ENCODE measurements around the gene HDGF. TPM values are rescaled to one million over a fixed set of nuclear protein-coding genes. Genes with fewer than 3 reads are reported as not detected.

HDGF gene
- total and polyA plus RNA-seq, 9 of the 15 experiments (the other 6 are each of a cell fraction or from before 2014, with no cell fraction given) = 38.8 to 601 (median 400) TPM

GRCh38 chr1:156728599-156729462 is 22.6 kb downstream of the HDGF start, which contains the start of gene ISG20L2 (continued):
- TF ChIP-seq ZNF407 (IDR thresholded peaks at IDR 0.05; ENCODE audit: low read depth) (no peak), HINFP (tag; conservative IDR thresholded peaks at IDR 0.05; ENCODE audit: low read depth) (no peak), FOXP1 (CRISPR knock-in tag; IDR thresholded peaks at IDR 0.05) (peak; percentile 70; the same call in 1 of the 2 replicates), ZNF184 (CRISPR knock-in tag; IDR thresholded peaks at IDR 0.05) (no peak), ZNF224 (CRISPR knock-in tag; IDR thresholded peaks at IDR 0.05) (no peak), TGIF2 (CRISPR knock-in tag; IDR thresholded peaks at IDR 0.05) (no peak), NR4A1 (CRISPR knock-in tag; IDR thresholded peaks at IDR 0.05) (no peak), NR4A1 (tag; IDR thresholded peaks at IDR 0.05) (no peak), TCF15 (CRISPR knock-in tag; IDR thresholded peaks at IDR 0.05) (no peak; the same call in 1 of the 2 replicates)

Measured in K562 (cell line).